ENCODE measurements around the gene SDHAF4. TPM values are rescaled to one million over a fixed set of nuclear protein-coding genes. Genes with fewer than 3 reads are reported as not detected.
"Not testable (repeated sequence)": the region's sequence is repeated elsewhere in the genome, so short reads cannot be mapped to it uniquely, and the experiment has no call there.

SDHAF4 gene
- total and polyA plus RNA-seq, 7 donors: 3.9 to 11.4 (median 8.3) TPM

GRCh38 chr6:70547313-70547712, 19.4 kb upstream of the SDHAF4 start:
- Histone ChIP-seq H3K27ac (no peak overlapping the region), H3K4me3 (no peak overlapping the region), H3K27me3 (ENCODE audit: insufficient read depth in 3 of 3, low read length in 2 of 3) (no peaks in the 10 kb centered on the region), H3K36me3 (ENCODE audit: insufficient read depth in 1 of 2, low read depth in 1 of 2) (peaks cover 0 to 3% of the 10 kb centered on the region in 2 donors), H3K4me1 (peaks cover 10% of the 10 kb centered on the region), H3K9me3 (no peaks in the 10 kb centered on the region)
- TF ChIP-seq CTCF (IDR thresholded peaks at IDR 0.05): peak; percentile 67
- DNase-seq: no peak
- intact Hi-C loops (cut with DNase I): loop anchor here (5.0 to 10.0 kb wide), 3 partner anchors 140 to 337 kb away; no protein-coding TSS in a partner anchor
- peak; percentile 66 to 92 (median 82) for ATAC-seq

- no peak overlapping the region for H3K27ac ChIP-seq
- H3K36me3 ChIP-seq (ENCODE audit: insufficient read depth in 1 of 2, low read depth in 1 of 2): no peaks in the 10 kb centered on the region
- H3K27me3 ChIP-seq (ENCODE audit: insufficient read depth in 3 of 3, low read length in 2 of 3): no peaks in the 10 kb centered on the region
- H3K4me1 ChIP-seq: peaks cover 10% of the 10 kb centered on the region
- H3K4me3 ChIP-seq: no peak overlapping the region
- 30 to 56% (median 38%) methylated on average over 3 of the region's 3 CpGs for WGBS, 3 donors
- no peaks in the 10 kb centered on the region for H3K9me3 ChIP-seq
- no peak for DNase-seq
- intact Hi-C loops (cut with DNase I): loop anchor here (2.0 to 10.0 kb wide), 4 partner anchors 137 to 337 kb away; no protein-coding TSS in a partner anchor
- no peak for TF ChIP-seq CTCF (IDR thresholded peaks at IDR 0.05)
- peak in 3 of 4 donors; percentile 45 to 67 (median 66) for ATAC-seq
Observed at GRCh38 chr6:70547905-70548304, 18.8 kb upstream of the SDHAF4 start.

DNA sequence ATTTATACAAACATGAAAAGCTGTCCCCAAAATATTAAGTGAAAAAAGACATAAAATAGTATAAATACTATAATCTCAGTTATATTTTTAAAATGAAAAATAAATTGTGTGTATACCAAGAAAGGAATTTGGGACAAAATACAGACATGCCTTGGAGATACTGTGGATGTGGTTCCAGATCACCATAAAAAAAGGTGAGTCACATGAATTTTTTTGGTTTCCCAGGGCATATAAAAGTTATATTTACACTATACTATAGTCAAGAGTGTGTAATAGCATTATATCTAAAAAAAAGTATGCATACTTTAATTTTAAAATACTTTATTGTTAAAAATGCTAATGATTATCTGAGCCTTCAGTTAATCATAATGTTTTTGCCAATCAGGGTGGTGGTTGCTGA, 17.4 kb upstream of the SDHAF4 start:
- intact Hi-C loops (cut with DNase I): loop anchor here (2.0 to 10.0 kb wide), 4 partner anchors 135 to 335 kb away; no protein-coding TSS in a partner anchor
- Histone ChIP-seq H3K4me3 (no peak overlapping the region), H3K36me3 (ENCODE audit: insufficient read depth in 1 of 2, low read depth in 1 of 2) (no peaks in the 10 kb centered on the region), H3K9me3 (no peaks in the 10 kb centered on the region), H3K27me3 (ENCODE audit: insufficient read depth in 3 of 3, low read length in 2 of 3) (no peaks in the 10 kb centered on the region), H3K4me1 (peaks cover 16% of the 10 kb centered on the region), H3K27ac (no peak overlapping the region)
- no peak for TF ChIP-seq CTCF (IDR thresholded peaks at IDR 0.05)
- ATAC-seq (no peak), DNase-seq (no peak)

DNA sequence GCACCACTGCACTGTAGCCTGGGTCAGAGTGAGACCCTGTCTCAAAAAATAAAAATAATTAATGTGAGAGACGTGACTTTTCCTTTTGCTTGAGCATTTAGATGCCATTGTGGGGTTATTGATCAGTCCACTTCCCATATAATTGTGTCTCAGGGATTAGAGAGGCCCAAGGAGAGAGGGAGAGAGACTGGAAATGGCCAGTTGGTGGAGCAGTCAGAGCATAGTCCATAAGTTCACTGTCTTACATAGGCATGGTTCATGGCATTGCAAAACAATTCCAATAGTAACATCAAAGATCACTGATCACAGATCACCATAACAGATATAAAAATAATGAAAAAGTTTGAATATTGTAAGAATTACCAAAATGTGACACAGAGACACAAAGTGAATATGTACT, 15.2 kb upstream of the SDHAF4 start:
- no peaks in the 10 kb centered on the region for H3K27me3 ChIP-seq (ENCODE audit: insufficient read depth in 3 of 3, low read length in 2 of 3)
- no peak for DNase-seq
- no peak overlapping the region for H3K4me3 ChIP-seq
- H3K27ac ChIP-seq: peak overlapping the region; percentile 62
- no peaks in the 10 kb centered on the region for H3K9me3 ChIP-seq
- H3K36me3 ChIP-seq (ENCODE audit: insufficient read depth in 1 of 2, low read depth in 1 of 2): no peaks in the 10 kb centered on the region
- no peak for ATAC-seq
- H3K4me1 ChIP-seq: peaks cover 16% of the 10 kb centered on the region
- no peak for TF ChIP-seq CTCF (IDR thresholded peaks at IDR 0.05)
- 89 to 97% (median 96%) methylated on average over 1 of the region's 1 CpG for WGBS, 3 donors
- intact Hi-C loops (cut with DNase I): loop anchor here in 1 of 2 donors (5.0 to 10.0 kb wide), 2 partner anchors 111 to 403 kb away; partner anchors contain the start of gene B3GAT2

DNA sequence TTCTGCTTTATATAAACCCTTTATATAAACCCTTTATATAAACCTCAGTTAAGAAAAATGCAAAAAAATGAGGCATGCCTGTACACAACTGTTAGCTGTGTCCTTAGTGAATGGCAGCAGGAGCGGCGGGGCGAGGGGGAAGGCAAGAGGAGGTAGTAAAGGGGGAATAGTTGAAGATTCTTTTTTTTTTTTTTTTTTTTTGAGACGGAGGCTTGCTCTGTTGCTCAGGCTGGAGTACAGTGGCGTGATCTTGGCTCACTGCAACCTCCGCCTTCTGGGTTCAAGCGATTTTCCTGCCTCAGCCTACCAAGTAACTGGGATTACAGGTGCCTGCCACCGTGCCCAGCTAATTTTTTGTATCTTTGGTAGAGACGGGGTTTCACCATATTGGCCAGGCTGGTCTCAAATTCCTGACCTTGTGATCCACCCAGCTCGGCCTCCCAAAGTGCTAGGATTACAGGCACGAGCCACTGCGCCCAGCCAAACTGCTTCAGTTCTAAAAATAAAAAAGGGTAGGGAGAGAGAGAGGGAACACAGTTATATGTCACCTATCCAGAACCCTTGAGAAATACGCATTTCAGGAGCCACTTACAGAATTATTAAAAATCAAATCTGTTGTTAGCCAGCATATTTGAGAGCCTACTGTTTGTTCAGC, 14.3 kb upstream of the SDHAF4 start:
- intact Hi-C loops (cut with DNase I): loop anchor here in 1 of 2 donors (5.0 to 10.0 kb wide), 2 partner anchors 110 to 402 kb away; partner anchors contain the start of gene B3GAT2
- H3K36me3 ChIP-seq (ENCODE audit: insufficient read depth in 1 of 2, low read depth in 1 of 2); H3K27me3 ChIP-seq (ENCODE audit: insufficient read depth in 3 of 3, low read length in 2 of 3); H3K9me3 ChIP-seq: not testable (repeated sequence)
- Histone ChIP-seq H3K27ac (peak overlapping the region; percentile 62), H3K4me1 (peaks cover 16% of the 10 kb centered on the region), H3K4me3 (peak overlapping the region; percentile 54)
- whole genome bisulfite sequencing, 3 donors: 37 to 49% (median 38%) methylated on average over 12 to 13 of the region's 13 CpGs
- ATAC-seq (peak; percentile 91 to 98 (median 94)), DNase-seq (peak; percentile 23 to 75)
